Adipocyte (in vitro differentiated cells): ENCODE results near the gene ITFG2.
A peak's percentile ranks its signal among the peaks of the same experiment; 100 is the strongest.
"Not testable (repeated sequence)": the region's sequence is repeated elsewhere in the genome, so short reads cannot be mapped to it uniquely, and the experiment has no call there.

Experiments
- DNase-seq: peaks from one replicate; pipeline ENCODE4 v3.0.0-alpha.2; 2015; ENCODE audit warnings: low read depth
- H3K27me3 ChIP-seq: replicated peaks from 2 replicates; pipeline ENCODE4 v1.7.0; 2013; ENCODE audit warnings: mild to moderate bottlenecking, low read length, moderate library complexity; ENCODE audit not compliant: control insufficient read depth, insufficient read depth
- H3K36me3 ChIP-seq: 2 replicates; pipeline ENCODE4 v1.7.0; 2013; ENCODE audit warnings: low read length, mild to moderate bottlenecking, moderate library complexity; ENCODE audit not compliant: control insufficient read depth, insufficient read depth, severe bottlenecking
- H3K4me1 ChIP-seq: 2 replicates; pipeline ENCODE4 v1.7.0; 2013; ENCODE audit warnings: mild to moderate bottlenecking, low read length, moderate library complexity; ENCODE audit not compliant: control insufficient read depth, insufficient read depth
- H3K4me3 ChIP-seq: 2 replicates; pipeline ENCODE4 v1.7.0; 2013; ENCODE audit warnings: mild to moderate bottlenecking, low read length, moderate library complexity
- H3K9ac ChIP-seq: 2 replicates; pipeline ENCODE4 v1.7.0; 2013; ENCODE audit warnings: mild to moderate bottlenecking, low read length, moderate library complexity
- H3K9me3 ChIP-seq: 2 replicates; pipeline ENCODE4 v1.7.0; 2013; ENCODE audit warnings: mild to moderate bottlenecking, low read length, moderate library complexity; ENCODE audit not compliant: control insufficient read depth

The ITFG2 gene

DNA sequence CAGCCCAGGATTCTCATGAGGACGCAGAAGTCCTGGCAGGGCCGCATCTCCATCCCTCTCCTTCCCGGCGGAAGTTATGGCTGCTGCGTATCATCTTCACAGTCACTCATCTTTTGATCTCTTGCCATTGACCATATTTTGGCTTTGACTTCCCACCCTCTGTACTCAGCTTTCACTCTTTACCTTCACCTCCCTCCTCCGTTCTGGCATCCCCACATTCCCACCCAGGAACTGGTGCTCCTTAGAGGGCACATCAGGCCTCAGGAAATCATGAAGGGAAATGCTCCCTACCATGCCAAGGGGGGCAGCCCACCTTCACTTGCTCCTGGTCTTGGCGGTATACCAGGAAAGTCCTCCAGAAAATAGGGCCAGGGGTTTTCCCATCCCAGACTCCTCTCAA is 43.1 kb downstream of the ITFG2 start:
- Histone ChIP-seq H3K4me1 (peaks cover 7% of the 10 kb centered on the region), H3K9ac (no peak overlapping the region), H3K27me3 (no peaks in the 10 kb centered on the region), H3K4me3 (no peak overlapping the region), H3K9me3 (no peaks in the 10 kb centered on the region), H3K36me3 (no peaks in the 10 kb centered on the region)
- no peak for DNase-seq

DNA sequence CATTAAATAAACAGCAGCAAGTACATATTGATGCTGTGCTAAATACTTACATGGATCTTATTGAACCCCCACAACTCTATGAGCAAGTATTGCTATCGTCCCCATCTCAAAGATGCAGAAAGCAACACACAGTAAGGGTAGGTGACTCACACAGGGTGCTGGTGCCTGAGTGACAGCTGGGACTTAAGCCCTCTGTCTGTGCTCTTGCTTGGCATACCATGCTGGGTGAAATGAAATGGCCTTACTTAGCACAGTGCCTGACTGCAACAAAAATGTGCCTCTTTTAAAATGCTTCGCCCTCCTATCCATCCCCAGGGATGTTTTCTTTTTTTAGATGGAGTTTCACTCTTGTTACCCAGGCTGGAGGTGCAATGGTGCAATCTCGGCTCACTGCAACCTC is 43.6 kb downstream of the ITFG2 start:
- H3K27me3 ChIP-seq: no peaks in the 10 kb centered on the region
- H3K9me3 ChIP-seq: no peaks in the 10 kb centered on the region
- no peaks in the 10 kb centered on the region for H3K36me3 ChIP-seq
- no peak overlapping the region for H3K9ac ChIP-seq
- H3K4me3 ChIP-seq: no peak overlapping the region
- peaks cover 7% of the 10 kb centered on the region for H3K4me1 ChIP-seq
- no peak for DNase-seq

DNA sequence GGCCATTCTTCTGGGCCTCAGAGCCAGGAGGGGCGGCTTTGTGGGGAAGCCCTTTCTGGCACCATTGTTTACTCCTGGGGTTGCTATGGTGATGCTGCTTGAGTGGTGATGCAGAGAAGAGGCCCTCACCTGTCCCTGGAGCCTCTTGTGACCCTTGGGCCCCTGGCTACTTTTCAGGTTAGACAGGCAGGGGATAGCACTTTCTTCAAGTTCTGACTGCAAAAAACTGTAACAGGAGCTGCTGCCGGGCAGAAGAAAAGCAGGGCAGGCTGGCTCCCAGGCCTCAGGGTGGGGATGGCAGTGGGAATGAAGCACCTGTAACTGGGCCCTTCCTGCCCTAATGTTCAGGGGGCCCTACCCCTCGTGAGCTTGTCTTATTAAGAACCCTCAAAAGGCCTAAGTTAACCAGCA is 44.6 kb downstream of the ITFG2 start, which contains the start of gene TEX52:
Gene TEX52 (minus strand): TSS at position 19 of the 411 bp plus-strand sequence. CDS start 13 bp downstream, at position 6.
- Histone ChIP-seq H3K4me3 (no peak within 1 kb of the TSS), H3K4me1 (peaks cover 7% of the 10 kb centered on the region), H3K27me3 (no peaks in the 10 kb centered on the region), H3K9me3 (no peaks in the 10 kb centered on the region), H3K9ac (no peak within 1 kb of the TSS), H3K36me3 (no peaks in the 10 kb centered on the region)
- no peak for DNase-seq

DNA sequence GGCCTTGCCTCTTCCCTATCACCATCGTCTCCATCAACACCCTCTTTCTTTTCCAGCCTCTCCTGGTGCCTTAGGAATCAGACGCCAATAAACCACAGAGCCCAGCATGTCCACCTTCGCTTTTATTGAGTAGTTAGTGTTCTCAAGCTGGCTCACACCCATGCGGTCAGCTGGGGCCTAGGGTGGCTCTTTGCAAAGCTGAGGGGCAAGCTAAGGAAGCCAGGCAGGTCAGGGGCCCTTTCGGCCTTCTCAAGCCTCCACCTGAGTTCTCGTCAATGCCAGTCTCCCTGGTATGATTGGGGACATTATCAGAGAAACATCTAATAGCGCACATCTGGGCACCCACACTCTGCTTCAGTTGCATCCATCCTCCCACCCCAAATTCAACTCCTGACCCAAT is 45.1 kb downstream of the ITFG2 start:
- Histone ChIP-seq H3K4me3 (no peak overlapping the region), H3K4me1 (peaks cover 7% of the 10 kb centered on the region), H3K9ac (no peak overlapping the region), H3K9me3 (no peaks in the 10 kb centered on the region), H3K27me3 (no peaks in the 10 kb centered on the region), H3K36me3 (no peaks in the 10 kb centered on the region)
- DNase-seq: no peak

DNA sequence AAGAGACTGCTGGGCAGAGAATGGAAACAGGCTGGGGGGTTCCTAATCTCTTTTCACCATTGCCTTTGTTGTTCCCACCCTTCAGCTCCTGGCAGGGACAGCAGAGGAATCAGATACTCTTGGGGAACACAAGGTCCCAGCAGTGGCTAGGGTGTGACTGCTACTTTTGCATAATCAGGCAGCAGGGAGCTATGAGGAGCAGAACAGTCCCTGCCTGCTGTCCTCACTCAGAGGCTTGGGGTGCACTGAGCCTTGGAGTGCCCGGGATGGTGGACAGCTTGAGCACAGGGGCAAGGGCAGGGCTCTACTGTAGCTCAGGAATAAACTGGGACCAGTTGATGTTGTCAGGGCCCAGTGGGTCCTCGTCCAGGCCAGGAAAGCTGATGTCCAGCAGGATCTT is 45.9 kb downstream of the ITFG2 start:
- Histone ChIP-seq H3K4me3 (no peak overlapping the region), H3K27me3 (no peaks in the 10 kb centered on the region), H3K4me1 (peaks cover 4% of the 10 kb centered on the region), H3K9me3 (no peaks in the 10 kb centered on the region), H3K9ac (no peak overlapping the region), H3K36me3 (no peaks in the 10 kb centered on the region)
- DNase-seq: no peak

DNA sequence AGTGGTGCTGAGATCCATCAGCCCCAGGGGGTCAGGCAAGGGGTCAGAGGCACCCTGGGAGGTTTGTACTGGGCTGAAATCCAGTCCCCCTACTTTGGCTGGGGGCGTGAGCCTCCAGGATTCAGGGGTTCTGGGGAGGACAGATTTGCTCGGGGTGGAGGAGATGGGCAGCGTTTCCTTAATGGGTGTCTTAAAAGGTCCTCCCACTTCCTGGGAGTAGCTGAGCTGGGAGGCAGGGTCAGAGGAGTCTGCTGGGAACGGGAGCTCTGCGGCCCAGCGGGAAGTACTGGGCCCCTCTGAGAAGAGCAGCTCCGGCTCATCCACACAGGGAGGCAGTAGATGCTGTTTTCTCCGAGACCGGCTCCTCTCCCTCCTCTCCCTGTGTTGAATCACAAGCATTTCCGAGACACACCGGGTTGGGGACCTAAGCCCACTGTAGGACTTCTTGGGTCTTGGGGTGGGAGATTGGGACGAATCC is 46.5 kb downstream of the ITFG2 start:
- H3K36me3 ChIP-seq: no peaks in the 10 kb centered on the region

DNA sequence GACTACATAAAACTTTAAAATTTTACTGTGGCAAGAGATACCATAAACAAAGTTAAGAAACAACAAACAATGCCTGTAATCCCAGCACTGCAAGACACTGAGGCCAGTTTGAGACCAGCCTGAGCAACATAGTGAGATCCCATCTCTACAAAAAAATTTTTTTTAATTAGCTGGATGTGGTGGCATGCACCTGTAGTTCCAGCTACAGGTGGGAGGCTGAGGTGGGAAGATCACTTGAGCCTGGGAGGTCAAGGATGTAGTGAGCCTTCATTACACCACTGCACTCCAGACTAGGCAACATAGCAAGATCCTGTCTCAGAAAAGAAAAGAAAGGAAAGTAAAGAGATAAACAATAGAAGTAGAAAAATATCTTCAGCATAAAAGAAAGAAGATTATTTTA is 47.7 kb downstream of the ITFG2 start:
- no peak for DNase-seq
- Histone ChIP-seq H3K9ac (no peak overlapping the region), H3K36me3 (no peaks in the 10 kb centered on the region), H3K9me3 (no peaks in the 10 kb centered on the region), H3K4me3 (no peak overlapping the region), H3K27me3 (no peaks in the 10 kb centered on the region), H3K4me1 (peaks cover 4% of the 10 kb centered on the region)

More for the DNA sequence above, 46.5 kb downstream of the ITFG2 start:
- no peak overlapping the region for H3K9ac ChIP-seq
- H3K4me3 ChIP-seq: no peak overlapping the region
- peaks cover 4% of the 10 kb centered on the region for H3K4me1 ChIP-seq
- H3K27me3 ChIP-seq: no peaks in the 10 kb centered on the region
- DNase-seq: no peak
- H3K9me3 ChIP-seq: no peaks in the 10 kb centered on the region

DNA sequence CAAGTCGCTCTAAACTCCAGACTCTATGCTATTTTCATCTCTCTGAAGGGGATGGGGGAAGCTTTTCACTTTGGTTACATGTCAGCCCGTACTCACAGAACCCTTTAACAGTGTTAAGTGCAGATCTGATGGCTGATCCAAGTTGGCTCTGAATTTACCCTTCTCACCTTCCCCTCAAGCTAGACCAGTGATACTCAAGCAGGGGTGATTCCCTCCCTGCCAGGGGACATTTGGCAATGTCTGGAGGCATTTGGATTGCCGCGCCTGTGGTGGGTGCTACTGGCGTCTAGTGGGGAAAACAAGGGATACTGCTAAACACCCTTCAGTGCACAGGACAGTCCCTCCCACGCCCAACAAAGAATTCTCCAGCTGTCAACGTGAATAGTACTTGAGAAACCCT is 50.4 kb downstream of the ITFG2 start:
- H3K4me1 ChIP-seq: peaks cover 4% of the 10 kb centered on the region
- H3K27me3 ChIP-seq: no peaks in the 10 kb centered on the region
- H3K4me3 ChIP-seq: no peak overlapping the region
- no peak overlapping the region for H3K9ac ChIP-seq
- no peak for DNase-seq
- no peaks in the 10 kb centered on the region for H3K9me3 ChIP-seq
- H3K36me3 ChIP-seq: no peaks in the 10 kb centered on the region

DNA sequence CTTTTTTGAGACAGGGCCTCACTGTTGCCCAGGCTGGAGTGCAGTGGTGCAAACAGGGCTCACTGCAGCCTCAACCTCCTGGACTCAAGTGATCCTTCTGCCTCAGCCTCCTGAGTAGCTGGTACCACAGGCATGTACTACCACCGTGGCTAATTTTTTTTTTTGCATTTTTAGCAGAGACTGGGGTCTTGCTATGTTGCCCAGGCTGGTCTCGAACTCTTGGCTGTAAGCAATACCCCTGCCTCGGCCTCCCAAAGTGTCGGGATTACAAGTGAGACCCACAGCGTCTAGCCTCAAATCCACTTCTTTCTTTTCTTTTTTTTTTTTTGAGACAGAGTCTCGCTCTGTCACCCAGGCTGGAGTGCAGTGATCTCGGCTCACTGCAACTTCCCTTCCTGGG is 50.9 kb downstream of the ITFG2 start:
- not testable (repeated sequence) for DNase-seq, H3K4me3 ChIP-seq, H3K9ac ChIP-seq, H3K9me3 ChIP-seq, H3K36me3 ChIP-seq, H3K27me3 ChIP-seq, H3K4me1 ChIP-seq

DNA sequence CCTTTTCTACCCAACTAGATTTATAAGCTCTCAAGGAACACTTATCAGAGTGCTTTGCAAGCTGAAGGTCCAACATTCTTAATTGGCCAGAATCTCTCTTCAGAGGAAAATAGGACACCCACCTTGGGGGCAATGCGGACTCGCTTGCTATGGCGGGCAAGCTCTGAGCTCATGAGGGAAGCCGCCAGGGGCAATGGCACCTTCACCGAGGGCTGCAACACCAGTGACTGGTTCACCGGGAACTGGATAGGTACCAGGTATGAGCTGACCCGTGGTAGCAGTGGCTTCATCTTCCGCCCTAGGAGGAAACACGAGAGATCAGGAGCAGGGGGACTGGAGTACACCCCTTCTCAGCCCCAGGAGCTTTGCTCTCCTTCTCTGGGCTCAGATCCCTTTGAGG is 51.7 kb downstream of the ITFG2 start:
- no peaks in the 10 kb centered on the region for H3K27me3 ChIP-seq
- no peak overlapping the region for H3K4me3 ChIP-seq
- DNase-seq: no peak
- H3K9me3 ChIP-seq: no peaks in the 10 kb centered on the region
- no peaks in the 10 kb centered on the region for H3K36me3 ChIP-seq
- no peak overlapping the region for H3K9ac ChIP-seq
- no peaks in the 10 kb centered on the region for H3K4me1 ChIP-seq

DNA sequence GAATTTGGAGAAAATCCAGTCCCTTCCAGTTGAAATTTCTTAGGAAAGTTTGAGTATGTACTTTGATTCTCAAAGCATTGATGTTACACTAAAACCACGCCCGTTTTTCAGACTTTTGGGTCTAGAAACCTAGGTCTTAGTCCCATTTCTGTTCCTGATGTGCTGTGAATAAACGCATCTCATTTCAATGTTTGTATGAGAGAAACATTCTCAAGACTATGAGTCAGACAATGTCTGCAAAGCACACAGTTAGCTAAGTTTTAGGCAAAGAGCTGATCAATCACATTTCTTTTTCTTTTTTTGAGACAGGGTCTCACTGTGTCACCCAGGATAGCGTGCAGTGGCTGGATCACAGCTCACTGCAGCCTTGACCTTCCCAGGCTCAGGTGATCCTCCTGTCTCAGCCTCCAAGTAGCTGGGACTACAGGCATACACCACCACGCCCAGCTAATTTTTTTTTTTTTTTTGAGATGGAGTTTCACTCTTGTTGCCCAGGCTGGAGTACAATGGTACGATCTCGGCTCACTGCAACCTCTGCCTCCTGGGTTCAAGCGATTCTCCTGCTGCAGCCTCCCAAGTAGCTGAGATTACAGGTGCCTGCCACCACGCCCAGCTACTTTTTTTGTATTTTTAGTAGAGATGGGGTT is 56.6 kb downstream of the ITFG2 start:
- H3K9me3 ChIP-seq, H3K27me3 ChIP-seq, H3K4me3 ChIP-seq, H3K4me1 ChIP-seq, H3K9ac ChIP-seq, H3K36me3 ChIP-seq: not testable (repeated sequence)
- peak; percentile 42 for DNase-seq
